SK-N-SH treated with all-trans-retinoic acid at 6 μM for 48 hours (cell line): ENCODE measurements around the gene ECE1.

ENCODE experiments used
- ARNTL ChIP-seq: fragments of 450-650 bp; formaldehyde crosslinking; IDR thresholded peaks from 2 replicates; pipeline ENCODE4 v1.5.0; 2020; ENCODE audit warnings: low read depth, mild to moderate bottlenecking, moderate library complexity, borderline replicate concordance
- CREB5 ChIP-seq: fragments of 250-450 bp; sonication (Bioruptor Pico); IDR thresholded peaks from 2 replicates; pipeline ENCODE4 v1.5.1; 2020; ENCODE audit warnings: low read depth, mild to moderate bottlenecking, moderate library complexity
- CSRNP3 ChIP-seq: fragments of 250-450 bp; sonication (Bioruptor Pico); IDR thresholded peaks from 2 replicates; pipeline ENCODE4 v1.5.1; 2021; ENCODE audit warnings: mild to moderate bottlenecking, moderate library complexity
- ISL1 ChIP-seq: fragments of 250-450 bp; sonication (Bioruptor Pico); IDR thresholded peaks from 2 replicates; pipeline ENCODE4 v2.1.2; 2022; ENCODE audit warnings: mild to moderate bottlenecking, moderate library complexity
- SNAI2 ChIP-seq: fragments of 250-450 bp; sonication (Bioruptor Pico); IDR thresholded peaks from 2 replicates; pipeline ENCODE4 v1.5.0; 2020; ENCODE audit warnings: mild to moderate bottlenecking, moderate library complexity
- TCF4 ChIP-seq: fragments of 250-450 bp; sonication (Bioruptor Pico); IDR thresholded peaks from 2 replicates; pipeline ENCODE4 v1.8.0; 2021; ENCODE audit warnings: mild to moderate bottlenecking, moderate library complexity, borderline replicate concordance
- ZFP3 ChIP-seq: fragments of 250-450 bp; sonication (Bioruptor Pico); IDR thresholded peaks from 2 replicates; pipeline ENCODE4 v1.5.0; 2020; ENCODE audit warnings: mild to moderate bottlenecking, moderate library complexity
- ZNF8 ChIP-seq: fragments of 450-650 bp; formaldehyde crosslinking; IDR thresholded peaks from 2 replicates; pipeline ENCODE4 v1.5.0; 2020; ENCODE audit warnings: mild to moderate bottlenecking, moderate library complexity
- TF ChIP-seq, protein P1 (sequence below): fragments of 250-450 bp; sonication (Bioruptor Pico); IDR thresholded peaks from 2 replicates; pipeline ENCODE4 v1.8.0; 2021; ENCODE audit warnings: low read depth, mild to moderate bottlenecking, moderate library complexity, borderline replicate concordance
- TF ChIP-seq, protein P2 (sequence below): fragments of 250-450 bp; sonication (Bioruptor Pico); IDR thresholded peaks from 2 replicates; pipeline ENCODE4 v1.8.0; 2020; ENCODE audit warnings: mild to moderate bottlenecking, moderate library complexity, borderline replicate concordance

DNA sequence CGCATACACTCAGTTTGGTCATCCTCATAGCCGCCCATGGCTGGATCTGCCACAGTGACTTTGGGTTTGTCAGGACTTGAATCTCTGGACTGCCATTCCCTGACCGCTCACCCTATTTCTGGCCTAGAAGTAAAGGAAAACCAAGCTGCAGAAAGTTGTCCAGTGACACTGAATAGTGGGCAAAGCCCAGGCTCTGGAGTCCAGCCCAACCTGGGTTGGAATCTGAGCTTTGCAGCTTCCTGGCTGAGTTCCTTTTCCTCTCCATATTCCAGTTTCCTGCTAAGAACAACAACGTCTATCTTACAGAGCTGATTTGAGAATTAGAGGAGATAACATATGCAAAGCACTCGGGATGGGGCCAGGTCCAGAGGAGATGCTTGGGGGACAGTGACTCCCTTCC lies 98.0 kb downstream of the ECE1 start:
- TF ChIP-seq ARNTL (CRISPR knock-in tag) (no peak), CREB5 (CRISPR knock-in tag) (no peak), ZNF8 (CRISPR knock-in tag) (no peak), CSRNP3 (CRISPR knock-in tag) (no peak), ISL1 (CRISPR knock-in tag) (no peak), SNAI2 (CRISPR knock-in tag) (no peak), ZFP3 (CRISPR knock-in tag) (no peak), TCF4 (CRISPR knock-in tag) (no peak)
- TF ChIP-seq, protein P1, sequence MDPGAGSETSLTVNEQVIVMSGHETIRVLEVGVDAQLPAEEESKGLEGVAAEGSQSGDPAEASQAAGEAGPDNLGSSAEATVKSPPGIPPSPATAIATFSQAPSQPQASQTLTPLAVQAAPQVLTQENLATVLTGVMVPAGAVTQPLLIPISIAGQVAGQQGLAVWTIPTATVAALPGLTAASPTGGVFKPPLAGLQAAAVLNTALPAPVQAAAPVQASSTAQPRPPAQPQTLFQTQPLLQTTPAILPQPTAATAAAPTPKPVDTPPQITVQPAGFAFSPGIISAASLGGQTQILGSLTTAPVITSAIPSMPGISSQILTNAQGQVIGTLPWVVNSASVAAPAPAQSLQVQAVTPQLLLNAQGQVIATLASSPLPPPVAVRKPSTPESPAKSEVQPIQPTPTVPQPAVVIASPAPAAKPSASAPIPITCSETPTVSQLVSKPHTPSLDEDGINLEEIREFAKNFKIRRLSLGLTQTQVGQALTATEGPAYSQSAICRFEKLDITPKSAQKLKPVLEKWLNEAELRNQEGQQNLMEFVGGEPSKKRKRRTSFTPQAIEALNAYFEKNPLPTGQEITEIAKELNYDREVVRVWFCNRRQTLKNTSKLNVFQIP (CRISPR knock-in tag) = no peak
- TF ChIP-seq, protein P2, sequence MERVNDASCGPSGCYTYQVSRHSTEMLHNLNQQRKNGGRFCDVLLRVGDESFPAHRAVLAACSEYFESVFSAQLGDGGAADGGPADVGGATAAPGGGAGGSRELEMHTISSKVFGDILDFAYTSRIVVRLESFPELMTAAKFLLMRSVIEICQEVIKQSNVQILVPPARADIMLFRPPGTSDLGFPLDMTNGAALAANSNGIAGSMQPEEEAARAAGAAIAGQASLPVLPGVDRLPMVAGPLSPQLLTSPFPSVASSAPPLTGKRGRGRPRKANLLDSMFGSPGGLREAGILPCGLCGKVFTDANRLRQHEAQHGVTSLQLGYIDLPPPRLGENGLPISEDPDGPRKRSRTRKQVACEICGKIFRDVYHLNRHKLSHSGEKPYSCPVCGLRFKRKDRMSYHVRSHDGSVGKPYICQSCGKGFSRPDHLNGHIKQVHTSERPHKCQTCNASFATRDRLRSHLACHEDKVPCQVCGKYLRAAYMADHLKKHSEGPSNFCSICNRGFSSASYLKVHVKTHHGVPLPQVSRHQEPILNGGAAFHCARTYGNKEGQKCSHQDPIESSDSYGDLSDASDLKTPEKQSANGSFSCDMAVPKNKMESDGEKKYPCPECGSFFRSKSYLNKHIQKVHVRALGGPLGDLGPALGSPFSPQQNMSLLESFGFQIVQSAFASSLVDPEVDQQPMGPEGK (CRISPR knock-in tag) = no peak
